ENCODE measurements around the gene DOK6.

Gene DOK6

GRCh38 chr18:69556228-69556627 is 155.5 kb downstream of the DOK6 start:
- DNase-seq = no peak

GRCh38 chr18:69557282-69557681 is 156.6 kb downstream of the DOK6 start:
- DNase-seq = no peak

- no peak for DNase-seq
These were observed 157.4 kb downstream of the DOK6 start for GRCh38 chr18:69558052-69558451.

- DNase-seq = no peak
These were observed 158.9 kb downstream of the DOK6 start for GRCh38 chr18:69559604-69560003.

GRCh38 chr18:69564602-69565001 is 163.9 kb downstream of the DOK6 start:
- no peak for DNase-seq

GRCh38 chr18:69567813-69568488 is 167.3 kb downstream of the DOK6 start:
- no peak for DNase-seq

GRCh38 chr18:69569133-69569532 is 168.4 kb downstream of the DOK6 start:
- DNase-seq = no peak

GRCh38 chr18:69574401-69574800 is 173.7 kb downstream of the DOK6 start:
- no peak for DNase-seq

GRCh38 chr18:69580107-69580506 is 179.4 kb downstream of the DOK6 start:
- DNase-seq = no peak

- DNase-seq = no peak
These were observed 183.7 kb downstream of the DOK6 start for GRCh38 chr18:69584429-69584828.

- no peak for DNase-seq
These were observed 185.0 kb downstream of the DOK6 start for GRCh38 chr18:69585696-69586095.

GRCh38 chr18:69586537-69586936 is 185.8 kb downstream of the DOK6 start:
- no peak for DNase-seq

- DNase-seq = no peak
These were observed 187.6 kb downstream of the DOK6 start for GRCh38 chr18:69588301-69588700.

- no peak for DNase-seq
These were observed 189.5 kb downstream of the DOK6 start for GRCh38 chr18:69590150-69590549.

GRCh38 chr18:69596345-69596744 is 195.7 kb downstream of the DOK6 start:
- no peak for DNase-seq

- DNase-seq = no peak
These were observed 196.9 kb downstream of the DOK6 start for GRCh38 chr18:69597561-69597960.

- DNase-seq = no peak
These were observed 198.7 kb downstream of the DOK6 start for GRCh38 chr18:69599377-69599776.

- no peak for DNase-seq
These were observed 211.6 kb downstream of the DOK6 start for GRCh38 chr18:69612242-69612641.

GRCh38 chr18:69616114-69616513 is 215.4 kb downstream of the DOK6 start:
- no peak for DNase-seq

- DNase-seq = no peak
These were observed 216.7 kb downstream of the DOK6 start for GRCh38 chr18:69617408-69617807.

GRCh38 chr18:69617888-69618287 is 217.2 kb downstream of the DOK6 start:
- no peak for DNase-seq

GRCh38 chr18:69622184-69622583 is 221.5 kb downstream of the DOK6 start:
- DNase-seq = no peak

- DNase-seq = no peak
These were observed 222.3 kb downstream of the DOK6 start for GRCh38 chr18:69622961-69623360.

GRCh38 chr18:69626171-69626570 is 225.5 kb downstream of the DOK6 start:
- DNase-seq = no peak

- no peak for DNase-seq
These were observed 226.1 kb downstream of the DOK6 start for GRCh38 chr18:69626643-69627242.

Data from stimulated activated CD4-positive, alpha-beta T cell treated with anti-CD3 and anti-CD28 coated beads, Interleukin-15, amount 100 ng/mL, for 24 hours (primary cell).